ENCODE measurements around the gene VPS13A.

DNA sequence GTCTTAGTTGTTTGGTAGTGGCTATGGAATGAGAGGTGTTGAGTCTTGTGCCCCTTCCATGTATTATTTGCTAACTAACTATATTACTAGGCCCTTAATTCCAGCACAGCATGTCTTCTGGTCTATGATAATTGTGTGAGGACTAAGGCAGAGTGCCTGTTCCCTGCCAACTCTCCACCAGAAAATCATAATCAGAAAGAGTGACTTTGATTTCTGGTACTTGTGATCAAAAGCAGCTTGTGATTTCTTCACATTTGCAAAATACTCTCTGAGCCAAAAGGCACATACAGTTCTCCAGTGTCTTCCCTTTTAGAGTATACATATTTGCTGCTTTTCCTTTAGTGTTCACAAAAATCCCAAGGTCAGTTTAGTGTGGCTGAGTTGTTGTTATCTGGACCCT, 240.9 kb downstream of the VPS13A start:
- TF ChIP-seq, protein P1, sequence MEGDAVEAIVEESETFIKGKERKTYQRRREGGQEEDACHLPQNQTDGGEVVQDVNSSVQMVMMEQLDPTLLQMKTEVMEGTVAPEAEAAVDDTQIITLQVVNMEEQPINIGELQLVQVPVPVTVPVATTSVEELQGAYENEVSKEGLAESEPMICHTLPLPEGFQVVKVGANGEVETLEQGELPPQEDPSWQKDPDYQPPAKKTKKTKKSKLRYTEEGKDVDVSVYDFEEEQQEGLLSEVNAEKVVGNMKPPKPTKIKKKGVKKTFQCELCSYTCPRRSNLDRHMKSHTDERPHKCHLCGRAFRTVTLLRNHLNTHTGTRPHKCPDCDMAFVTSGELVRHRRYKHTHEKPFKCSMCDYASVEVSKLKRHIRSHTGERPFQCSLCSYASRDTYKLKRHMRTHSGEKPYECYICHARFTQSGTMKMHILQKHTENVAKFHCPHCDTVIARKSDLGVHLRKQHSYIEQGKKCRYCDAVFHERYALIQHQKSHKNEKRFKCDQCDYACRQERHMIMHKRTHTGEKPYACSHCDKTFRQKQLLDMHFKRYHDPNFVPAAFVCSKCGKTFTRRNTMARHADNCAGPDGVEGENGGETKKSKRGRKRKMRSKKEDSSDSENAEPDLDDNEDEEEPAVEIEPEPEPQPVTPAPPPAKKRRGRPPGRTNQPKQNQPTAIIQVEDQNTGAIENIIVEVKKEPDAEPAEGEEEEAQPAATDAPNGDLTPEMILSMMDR (IDR thresholded peaks at IDR 0.05) = no peak
- no peak for TF ChIP-seq POLR2A (IDR thresholded peaks at IDR 0.05)
